Uterus (tissue), 2 donors: ENCODE data around the gene PPARA.
"Not testable (repeated sequence)": the region's sequence is repeated elsewhere in the genome, so short reads cannot be mapped to it uniquely, and the experiment has no call there.

Source experiments
- POLR2A ChIP-seq, 2 donors: fragments of 450-650 bp; IDR thresholded peaks; one replicate each; pipeline ENCODE4 v1.6.1; 2016; ENCODE audit warnings: antibody characterized with exemption in 2 of 2, mild to moderate bottlenecking in 1 of 2, moderate library complexity in 1 of 2
- TF ChIP-seq, protein P1 (sequence below), 4 experiments: fragments of 200-600 bp in 2 of 4; fragments of 450-650 bp in 2 of 4; sonication (generic) in 2 of 4; IDR thresholded peaks; one replicate each; pipeline ENCODE4 v1.5.1; 2016 to 2019; ENCODE audit warnings: antibody characterized with exemption in 4 of 4, mild to moderate bottlenecking in 2 of 4, moderate library complexity in 1 of 4

- not testable (repeated sequence) for TF ChIP-seq POLR2A (IDR thresholded peaks at IDR 0.05)
- TF ChIP-seq, protein P1, sequence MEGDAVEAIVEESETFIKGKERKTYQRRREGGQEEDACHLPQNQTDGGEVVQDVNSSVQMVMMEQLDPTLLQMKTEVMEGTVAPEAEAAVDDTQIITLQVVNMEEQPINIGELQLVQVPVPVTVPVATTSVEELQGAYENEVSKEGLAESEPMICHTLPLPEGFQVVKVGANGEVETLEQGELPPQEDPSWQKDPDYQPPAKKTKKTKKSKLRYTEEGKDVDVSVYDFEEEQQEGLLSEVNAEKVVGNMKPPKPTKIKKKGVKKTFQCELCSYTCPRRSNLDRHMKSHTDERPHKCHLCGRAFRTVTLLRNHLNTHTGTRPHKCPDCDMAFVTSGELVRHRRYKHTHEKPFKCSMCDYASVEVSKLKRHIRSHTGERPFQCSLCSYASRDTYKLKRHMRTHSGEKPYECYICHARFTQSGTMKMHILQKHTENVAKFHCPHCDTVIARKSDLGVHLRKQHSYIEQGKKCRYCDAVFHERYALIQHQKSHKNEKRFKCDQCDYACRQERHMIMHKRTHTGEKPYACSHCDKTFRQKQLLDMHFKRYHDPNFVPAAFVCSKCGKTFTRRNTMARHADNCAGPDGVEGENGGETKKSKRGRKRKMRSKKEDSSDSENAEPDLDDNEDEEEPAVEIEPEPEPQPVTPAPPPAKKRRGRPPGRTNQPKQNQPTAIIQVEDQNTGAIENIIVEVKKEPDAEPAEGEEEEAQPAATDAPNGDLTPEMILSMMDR (IDR thresholded peaks at IDR 0.05): not testable (repeated sequence)
These were observed 114.2 kb downstream of the PPARA start for GRCh38 chr22:46264520-46264919.
